Measurements from ENCODE around the gene PACRG.

PACRG gene

DNA sequence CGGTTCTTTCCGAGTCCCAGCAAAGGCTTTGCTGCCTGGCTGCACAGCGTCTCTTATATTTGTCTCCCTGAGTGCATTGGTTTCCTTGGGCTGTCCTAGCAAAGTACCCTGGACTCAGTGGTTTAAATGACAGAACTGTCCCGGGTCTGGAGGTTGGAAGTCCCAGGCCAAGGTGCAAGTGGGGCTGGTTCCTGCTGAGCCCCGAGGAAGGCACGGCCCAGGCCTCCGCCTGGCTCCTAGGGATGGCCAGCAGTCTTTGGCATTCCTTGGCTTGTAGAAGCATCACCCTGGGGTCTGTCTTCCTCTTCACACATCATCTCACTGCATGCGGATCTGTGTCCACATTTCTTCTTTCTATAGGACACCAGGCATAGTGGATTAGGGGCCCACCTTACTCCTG, 621.9 kb downstream of the PACRG start:
- H3K27ac ChIP-seq, result no peak overlapping the region
- H3K27me3 ChIP-seq (ENCODE audit: insufficient read depth, low read depth), result no peaks in the 10 kb centered on the region
- no peaks in the 10 kb centered on the region for H3K79me2 ChIP-seq (ENCODE audit: insufficient read depth, low read depth)
- H3K4me2 ChIP-seq, result no peak overlapping the region
- H3K4me1 ChIP-seq (ENCODE audit: low read depth, poor library complexity, severe bottlenecking), result no peaks in the 10 kb centered on the region
- no peak overlapping the region for H3K9ac ChIP-seq
- no peaks in the 10 kb centered on the region for H3K36me3 ChIP-seq (ENCODE audit: insufficient read depth)
- H2AFZ ChIP-seq (ENCODE audit: low read depth), result no peak overlapping the region
- H3K4me3 ChIP-seq (IDR thresholded peaks at IDR 0.05; ENCODE audit: insufficient read depth, low read depth, low read length), result no peak overlapping the region
- TF ChIP-seq, protein P1, sequence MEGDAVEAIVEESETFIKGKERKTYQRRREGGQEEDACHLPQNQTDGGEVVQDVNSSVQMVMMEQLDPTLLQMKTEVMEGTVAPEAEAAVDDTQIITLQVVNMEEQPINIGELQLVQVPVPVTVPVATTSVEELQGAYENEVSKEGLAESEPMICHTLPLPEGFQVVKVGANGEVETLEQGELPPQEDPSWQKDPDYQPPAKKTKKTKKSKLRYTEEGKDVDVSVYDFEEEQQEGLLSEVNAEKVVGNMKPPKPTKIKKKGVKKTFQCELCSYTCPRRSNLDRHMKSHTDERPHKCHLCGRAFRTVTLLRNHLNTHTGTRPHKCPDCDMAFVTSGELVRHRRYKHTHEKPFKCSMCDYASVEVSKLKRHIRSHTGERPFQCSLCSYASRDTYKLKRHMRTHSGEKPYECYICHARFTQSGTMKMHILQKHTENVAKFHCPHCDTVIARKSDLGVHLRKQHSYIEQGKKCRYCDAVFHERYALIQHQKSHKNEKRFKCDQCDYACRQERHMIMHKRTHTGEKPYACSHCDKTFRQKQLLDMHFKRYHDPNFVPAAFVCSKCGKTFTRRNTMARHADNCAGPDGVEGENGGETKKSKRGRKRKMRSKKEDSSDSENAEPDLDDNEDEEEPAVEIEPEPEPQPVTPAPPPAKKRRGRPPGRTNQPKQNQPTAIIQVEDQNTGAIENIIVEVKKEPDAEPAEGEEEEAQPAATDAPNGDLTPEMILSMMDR (conservative IDR thresholded peaks at IDR 0.05; ENCODE audit: low read depth, low read length), result no peak
- no peaks in the 10 kb centered on the region for H4K20me1 ChIP-seq (ENCODE audit: insufficient read depth)

GRCh38 chr6:163351013-163351412, 623.2 kb downstream of the PACRG start:
- Histone ChIP-seq H3K9ac (no peak overlapping the region), H3K36me3 (ENCODE audit: insufficient read depth) (no peaks in the 10 kb centered on the region), H3K79me2 (ENCODE audit: insufficient read depth, low read depth) (no peaks in the 10 kb centered on the region), H3K4me3 (IDR thresholded peaks at IDR 0.05; ENCODE audit: insufficient read depth, low read depth, low read length) (no peak overlapping the region), H3K27me3 (ENCODE audit: insufficient read depth, low read depth) (no peaks in the 10 kb centered on the region), H2AFZ (ENCODE audit: low read depth) (no peak overlapping the region), H3K27ac (no peak overlapping the region), H3K4me1 (ENCODE audit: low read depth, poor library complexity, severe bottlenecking) (no peaks in the 10 kb centered on the region), H3K4me2 (no peak overlapping the region), H4K20me1 (ENCODE audit: insufficient read depth) (no peaks in the 10 kb centered on the region)
- TF ChIP-seq, protein P1 (conservative IDR thresholded peaks at IDR 0.05; ENCODE audit: low read depth, low read length), result no peak

GRCh38 chr6:163352011-163352685, 624.4 kb downstream of the PACRG start:
- no peaks in the 10 kb centered on the region for H3K4me1 ChIP-seq (ENCODE audit: low read depth, poor library complexity, severe bottlenecking)
- no peaks in the 10 kb centered on the region for H3K27me3 ChIP-seq (ENCODE audit: insufficient read depth, low read depth)
- H3K4me2 ChIP-seq, result no peak overlapping the region
- no peak overlapping the region for H2AFZ ChIP-seq (ENCODE audit: low read depth)
- H3K27ac ChIP-seq, result no peak overlapping the region
- TF ChIP-seq, protein P1 (conservative IDR thresholded peaks at IDR 0.05; ENCODE audit: low read depth, low read length), result no peak
- H3K4me3 ChIP-seq (IDR thresholded peaks at IDR 0.05; ENCODE audit: insufficient read depth, low read depth, low read length), result no peak overlapping the region
- no peaks in the 10 kb centered on the region for H3K36me3 ChIP-seq (ENCODE audit: insufficient read depth)
- H3K9ac ChIP-seq, result no peak overlapping the region
- no peaks in the 10 kb centered on the region for H3K79me2 ChIP-seq (ENCODE audit: insufficient read depth, low read depth)
- H4K20me1 ChIP-seq (ENCODE audit: insufficient read depth), result no peaks in the 10 kb centered on the region

DNA sequence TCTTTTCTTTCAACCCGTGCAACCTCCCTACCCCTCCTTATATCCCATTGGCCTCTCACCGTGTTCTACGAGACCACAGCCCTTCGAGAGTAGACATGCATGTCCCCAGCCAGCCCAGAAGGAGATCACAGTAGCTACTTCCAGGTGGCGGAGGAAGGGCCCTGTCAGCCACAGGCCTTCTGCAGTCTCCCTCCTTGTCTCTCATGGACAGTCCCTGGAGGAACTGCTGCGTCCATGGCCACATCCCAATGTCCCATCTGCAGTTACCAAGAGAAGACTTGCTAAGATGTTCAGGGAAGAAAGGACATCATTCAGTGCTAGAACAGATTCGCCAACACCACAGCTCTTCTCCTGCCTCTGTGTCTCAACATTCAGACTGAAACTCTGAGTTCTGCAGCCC, 625.2 kb downstream of the PACRG start:
- Histone ChIP-seq H4K20me1 (ENCODE audit: insufficient read depth) (no peaks in the 10 kb centered on the region), H3K4me3 (IDR thresholded peaks at IDR 0.05; ENCODE audit: insufficient read depth, low read depth, low read length) (no peak overlapping the region), H3K4me1 (ENCODE audit: low read depth, poor library complexity, severe bottlenecking) (no peaks in the 10 kb centered on the region), H2AFZ (ENCODE audit: low read depth) (no peak overlapping the region), H3K79me2 (ENCODE audit: insufficient read depth, low read depth) (no peaks in the 10 kb centered on the region), H3K4me2 (no peak overlapping the region), H3K9ac (no peak overlapping the region), H3K36me3 (ENCODE audit: insufficient read depth) (no peaks in the 10 kb centered on the region), H3K27me3 (ENCODE audit: insufficient read depth, low read depth) (no peaks in the 10 kb centered on the region), H3K27ac (no peak overlapping the region)
- TF ChIP-seq, protein P1 (conservative IDR thresholded peaks at IDR 0.05; ENCODE audit: low read depth, low read length), result no peak
